SK-N-SH (cell line): ENCODE measurements around the gene FAM47A. TPM values are rescaled to one million over a fixed set of nuclear protein-coding genes. Genes with fewer than 3 reads are reported as not detected.

Experiments
- CTCF ChIA-PET: fragments of 300-600, 350-600 bp; formaldehyde crosslinking; extraction: SDS; loops from one replicate; lab custom pipeline; 2021; lab: Yijun Ruan, JAX
- POLR2A ChIA-PET: fragments of 350-600 bp; sonication (Branson Sonifier 250); formaldehyde crosslinking; extraction: SDS; loops from one replicate; lab custom pipeline; 2020; ENCODE audit warnings: antibody characterized with exemption, inconsistent platforms; lab: Yijun Ruan, JAX
- DNase-seq: peaks from one replicate; pipeline ENCODE4 v3.0.0; 2012
- H2AFZ ChIP-seq: fragments of 200-600 bp; sonication (generic); 2 replicates; pipeline ENCODE4 v1.8.1; 2016; ENCODE audit warnings: antibody characterized with exemption, mild to moderate bottlenecking, low read depth
- H3F3A ChIP-seq: fragments of 200-600 bp; sonication (generic); replicated peaks from 2 replicates; pipeline ENCODE3; 2016; ENCODE audit warnings: antibody characterized with exemption, mild to moderate bottlenecking; ENCODE audit not compliant: insufficient read depth
- H3K27ac ChIP-seq, 2 experiments: fragments of 200-500 bp in 1 of 2; fragments of 200-600 bp in 1 of 2; sonication (Bioruptor generic) in 1 of 2; sonication (generic), shearing (Covaris generic) in 1 of 2; 2 replicates each; pipeline versions ENCODE4 v1.5.1 to v1.6.1; 2014 to 2016; ENCODE audit warnings: low read depth in 2 of 2, inconsistent platforms in 1 of 2, low read length in 1 of 2, mild to moderate bottlenecking in 1 of 2, mixed read lengths in 1 of 2
- H3K27me3 ChIP-seq: fragments of 200-600 bp; sonication (generic), shearing (Covaris generic); 2 replicates; pipeline ENCODE4 v1.6.1; 2016; ENCODE audit warnings: mixed run types; ENCODE audit not compliant: insufficient read depth
- H3K36me3 ChIP-seq, 2 experiments: fragments of 200-500 bp in 1 of 2; fragments of 200-600 bp in 1 of 2; sonication (Bioruptor generic) in 1 of 2; sonication (generic) in 1 of 2; replicated peaks in 1 of 2; 2 replicates each; pipeline versions ENCODE3 to v1.5.1; 2014 to 2016; ENCODE audit warnings: low read length in 1 of 2, mild to moderate bottlenecking in 1 of 2; ENCODE audit not compliant: insufficient read depth in 2 of 2, control insufficient read depth in 1 of 2
- H3K4me1 ChIP-seq, 2 experiments: fragments of 200-500 bp in 1 of 2; fragments of 200-600 bp in 1 of 2; sonication (Bioruptor generic) in 1 of 2; sonication (generic), shearing (Covaris generic) in 1 of 2; 2 replicates each; pipeline versions ENCODE4 v1.5.1 to v1.6.1; 2014 to 2016; ENCODE audit warnings: low read depth in 1 of 2, low read length in 1 of 2, mixed run types in 1 of 2; ENCODE audit not compliant: insufficient read depth in 2 of 2, control insufficient read depth in 1 of 2
- H3K4me2 ChIP-seq: fragments of 200-600 bp; sonication (generic), shearing (Covaris generic); 2 replicates; pipeline ENCODE4 v1.6.1; 2017; ENCODE audit warnings: mixed run types
- H3K4me3 ChIP-seq, 2 experiments: fragments of 200-500 bp in 1 of 2; fragments of 200-600 bp in 1 of 2; sonication (Bioruptor generic) in 1 of 2; sonication (generic), shearing (Covaris generic) in 1 of 2; 2 replicates each; pipeline versions ENCODE4 v1.5.1 to v1.8.1; 2014 to 2016; ENCODE audit warnings: low read depth in 2 of 2, inconsistent platforms in 1 of 2, low read length in 1 of 2, mild to moderate bottlenecking in 1 of 2, mixed read lengths in 1 of 2, moderate library complexity in 1 of 2
- H3K79me2 ChIP-seq: fragments of 200-600 bp; sonication (generic); 2 replicates; pipeline ENCODE4 v1.8.1; 2017; ENCODE audit warnings: mild to moderate bottlenecking; ENCODE audit not compliant: insufficient read depth
- H3K9ac ChIP-seq: fragments of 200-600 bp; sonication (generic); 2 replicates; pipeline ENCODE4 v1.6.1; 2017; ENCODE audit warnings: mixed run types
- H3K9me2 ChIP-seq: fragments of 200-600 bp; sonication (generic); 2 replicates; pipeline ENCODE4 v1.6.1; 2017; ENCODE audit warnings: mixed run types
- H3K9me3 ChIP-seq: fragments of 200-600 bp; sonication (generic); 2 replicates; pipeline ENCODE4 v1.6.1; 2017; ENCODE audit warnings: mixed run types, mild to moderate bottlenecking, moderate library complexity
- H4K20me1 ChIP-seq: fragments of 200-600 bp; sonication (generic); 2 replicates; pipeline ENCODE4 v1.6.1; 2017; ENCODE audit warnings: mild to moderate bottlenecking, mixed run types; ENCODE audit not compliant: insufficient read depth
- CHD2 ChIP-seq: fragments of 150-350 bp; IDR thresholded peaks from 2 replicates; pipeline ENCODE4 v1.6.1; 2018; ENCODE audit warnings: low read length; ENCODE audit not compliant: partially characterized antibody
- ELF1 ChIP-seq: IDR thresholded peaks from 2 replicates; pipeline ENCODE4 v1.4.0; 2012
- EZH2phosphoT487 ChIP-seq: fragments of 200-600 bp; sonication (generic); IDR thresholded peaks from 2 replicates; pipeline ENCODE4 v1.6.1; 2017; ENCODE audit warnings: low read depth, mixed run types, mild to moderate bottlenecking, antibody characterized with exemption, moderate library complexity, borderline replicate concordance
- FOSL2 ChIP-seq: IDR thresholded peaks from 2 replicates; pipeline ENCODE4 v1.4.0; 2012; ENCODE audit warnings: low read depth, mild to moderate bottlenecking, moderate library complexity, borderline replicate concordance
- GABPA ChIP-seq: IDR thresholded peaks from 2 replicates; pipeline ENCODE4 v1.4.0; 2012; ENCODE audit warnings: low read depth, mild to moderate bottlenecking
- GATA2 ChIP-seq: sonication (generic); formaldehyde crosslinking; IDR thresholded peaks from 2 replicates; pipeline ENCODE4 v1.5.0; 2020; ENCODE audit warnings: mild to moderate bottlenecking, missing genetic modification reagents
- MEF2A ChIP-seq: IDR thresholded peaks from 2 replicates; pipeline ENCODE4 v1.4.0; 2012; ENCODE audit warnings: low read depth, borderline replicate concordance
- MXI1 ChIP-seq: IDR thresholded peaks from 2 replicates; pipeline ENCODE4 v1.6.1; 2012; ENCODE audit warnings: mild to moderate bottlenecking, low read depth, low read length, improper control_type of control experiment
- NFIC ChIP-seq: IDR thresholded peaks from 2 replicates; pipeline ENCODE4 v1.4.0; 2012; ENCODE audit warnings: borderline replicate concordance
- NRF1 ChIP-seq: IDR thresholded peaks from 2 replicates; pipeline ENCODE4 v1.6.1; 2012; ENCODE audit warnings: low read depth, mild to moderate bottlenecking, low read length
- RAD21 ChIP-seq: IDR thresholded peaks from 2 replicates; pipeline ENCODE4 v1.6.1; 2012; ENCODE audit warnings: mild to moderate bottlenecking, low read length
- RCOR1 ChIP-seq: fragments of 150-350 bp; IDR thresholded peaks from 2 replicates; pipeline ENCODE4 v1.6.1; 2017; ENCODE audit warnings: antibody characterized with exemption, low read length
- SIN3A ChIP-seq: IDR thresholded peaks from 2 replicates; pipeline ENCODE4 v1.6.1; 2012; ENCODE audit warnings: low read depth, mild to moderate bottlenecking, low read length, moderate library complexity, borderline replicate concordance
- TAF1 ChIP-seq: IDR thresholded peaks from 2 replicates; pipeline ENCODE4 v1.6.1; 2012; ENCODE audit warnings: low read depth, mild to moderate bottlenecking, low read length, moderate library complexity, borderline replicate concordance
- TCF12 ChIP-seq: IDR thresholded peaks from 2 replicates; pipeline ENCODE4 v1.4.0; 2012
- TEAD4 ChIP-seq: IDR thresholded peaks from 2 replicates; pipeline ENCODE4 v1.4.0; 2012; ENCODE audit warnings: mild to moderate bottlenecking, borderline replicate concordance; ENCODE audit not compliant: insufficient read depth
- WGBS: methylation state at CpG from one replicate; pipeline ENCODE4 v1.1.6; 2017; ENCODE audit warnings: low lambda C conversion rate; 5-methylcytosine and 5-hydroxymethylcytosine counted together
- polyA plus RNA-seq, 3 experiments: library from polyadenylated mRNA; depleted of rRNA; stranded (reverse); fragments of >200 nt; gene quantifications; 2 replicates each; pipeline ENCODE4 v1.2.3, GENCODE V29; 2012
- TF ChIP-seq, protein P1 (sequence below): IDR thresholded peaks from 2 replicates; pipeline ENCODE4 v1.4.0; 2012; ENCODE audit warnings: low read depth, borderline replicate concordance
- TF ChIP-seq, protein P2 (sequence below): IDR thresholded peaks from 2 replicates; pipeline ENCODE4 v1.4.0; 2012; ENCODE audit warnings: low read depth, borderline replicate concordance
- TF ChIP-seq, protein P3 (sequence below): IDR thresholded peaks from 2 replicates; pipeline ENCODE4 v1.4.0; 2012; ENCODE audit warnings: low read depth
- TF ChIP-seq, protein P4 (sequence below): IDR thresholded peaks from 2 replicates; pipeline ENCODE4; 2012

FAM47A gene
- polyA plus RNA-seq, 1 of the 3 experiments (the other 2 are of a cell fraction): not detected

GRCh38 chrX:34147345-34147744 is 15.2 kb upstream of the FAM47A start:
- Histone ChIP-seq H4K20me1 (no peaks in the 10 kb centered on the region), H3K4me2 (no peak overlapping the region), H3K9ac (no peak overlapping the region), H3K27ac (no peak overlapping the region), H3K9me2 (no peaks in the 10 kb centered on the region), H3K4me3 (no peak overlapping the region), H3K79me2 (no peaks in the 10 kb centered on the region), H3K27me3 (no peaks in the 10 kb centered on the region), H3K4me1 (no peaks in the 10 kb centered on the region), H2AFZ (no peak overlapping the region), H3F3A (no peaks in the 10 kb centered on the region), H3K36me3 (no peaks in the 10 kb centered on the region), H3K9me3 (no peaks in the 10 kb centered on the region)
- CTCF ChIA-PET: no interaction called here
- TF ChIP-seq RAD21: no peak
- no peak for TF ChIP-seq NRF1
- TF ChIP-seq EZH2phosphoT487: no peak
- TF ChIP-seq TEAD4: no peak
- TF ChIP-seq, protein P1, sequence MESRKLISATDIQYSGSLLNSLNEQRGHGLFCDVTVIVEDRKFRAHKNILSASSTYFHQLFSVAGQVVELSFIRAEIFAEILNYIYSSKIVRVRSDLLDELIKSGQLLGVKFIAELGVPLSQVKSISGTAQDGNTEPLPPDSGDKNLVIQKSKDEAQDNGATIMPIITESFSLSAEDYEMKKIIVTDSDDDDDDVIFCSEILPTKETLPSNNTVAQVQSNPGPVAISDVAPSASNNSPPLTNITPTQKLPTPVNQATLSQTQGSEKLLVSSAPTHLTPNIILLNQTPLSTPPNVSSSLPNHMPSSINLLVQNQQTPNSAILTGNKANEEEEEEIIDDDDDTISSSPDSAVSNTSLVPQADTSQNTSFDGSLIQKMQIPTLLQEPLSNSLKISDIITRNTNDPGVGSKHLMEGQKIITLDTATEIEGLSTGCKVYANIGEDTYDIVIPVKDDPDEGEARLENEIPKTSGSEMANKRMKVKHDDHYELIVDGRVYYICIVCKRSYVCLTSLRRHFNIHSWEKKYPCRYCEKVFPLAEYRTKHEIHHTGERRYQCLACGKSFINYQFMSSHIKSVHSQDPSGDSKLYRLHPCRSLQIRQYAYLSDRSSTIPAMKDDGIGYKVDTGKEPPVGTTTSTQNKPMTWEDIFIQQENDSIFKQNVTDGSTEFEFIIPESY: no peak
- TF ChIP-seq MXI1: no peak
- no peak for TF ChIP-seq CHD2
- DNase-seq: no peak
- POLR2A ChIA-PET: no interaction called here
- WGBS: 8% methylated on average over 6 of the region's 9 CpGs

GRCh38 chrX:34146906-34147305 is 14.8 kb upstream of the FAM47A start:
- H3K4me2 ChIP-seq: no peak overlapping the region
- H3K9me3 ChIP-seq: no peaks in the 10 kb centered on the region
- TF ChIP-seq CHD2 (no peak), RCOR1 (no peak), SIN3A (no peak), GATA2 (CRISPR knock-in tag) (no peak), NFIC (no peak), NRF1 (no peak), FOSL2 (no peak), TCF12 (no peak), GABPA (no peak), RAD21 (no peak), TAF1 (no peak), ELF1 (no peak), MEF2A (no peak)
- TF ChIP-seq, protein P2, sequence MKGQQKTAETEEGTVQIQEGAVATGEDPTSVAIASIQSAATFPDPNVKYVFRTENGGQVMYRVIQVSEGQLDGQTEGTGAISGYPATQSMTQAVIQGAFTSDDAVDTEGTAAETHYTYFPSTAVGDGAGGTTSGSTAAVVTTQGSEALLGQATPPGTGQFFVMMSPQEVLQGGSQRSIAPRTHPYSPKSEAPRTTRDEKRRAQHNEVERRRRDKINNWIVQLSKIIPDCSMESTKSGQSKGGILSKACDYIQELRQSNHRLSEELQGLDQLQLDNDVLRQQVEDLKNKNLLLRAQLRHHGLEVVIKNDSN: no peak
- TF ChIP-seq, protein P3, sequence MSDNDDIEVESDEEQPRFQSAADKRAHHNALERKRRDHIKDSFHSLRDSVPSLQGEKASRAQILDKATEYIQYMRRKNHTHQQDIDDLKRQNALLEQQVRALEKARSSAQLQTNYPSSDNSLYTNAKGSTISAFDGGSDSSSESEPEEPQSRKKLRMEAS: no peak
- TF ChIP-seq, protein P1: no peak
- TF ChIP-seq, protein P4, sequence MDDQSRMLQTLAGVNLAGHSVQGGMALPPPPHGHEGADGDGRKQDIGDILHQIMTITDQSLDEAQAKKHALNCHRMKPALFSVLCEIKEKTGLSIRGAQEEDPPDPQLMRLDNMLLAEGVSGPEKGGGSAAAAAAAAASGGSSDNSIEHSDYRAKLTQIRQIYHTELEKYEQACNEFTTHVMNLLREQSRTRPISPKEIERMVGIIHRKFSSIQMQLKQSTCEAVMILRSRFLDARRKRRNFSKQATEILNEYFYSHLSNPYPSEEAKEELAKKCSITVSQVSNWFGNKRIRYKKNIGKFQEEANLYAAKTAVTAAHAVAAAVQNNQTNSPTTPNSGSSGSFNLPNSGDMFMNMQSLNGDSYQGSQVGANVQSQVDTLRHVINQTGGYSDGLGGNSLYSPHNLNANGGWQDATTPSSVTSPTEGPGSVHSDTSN: no peak
- H2AFZ ChIP-seq: no peak overlapping the region
- no peak overlapping the region for H3K27ac ChIP-seq
- H4K20me1 ChIP-seq: no peaks in the 10 kb centered on the region
- H3K36me3 ChIP-seq: no peaks in the 10 kb centered on the region
- H3K4me1 ChIP-seq: no peaks in the 10 kb centered on the region
- no peaks in the 10 kb centered on the region for H3F3A ChIP-seq
- no peak overlapping the region for H3K9ac ChIP-seq
- ChIA-PET CTCF (no interaction called here), POLR2A (no interaction called here)
- no peaks in the 10 kb centered on the region for H3K27me3 ChIP-seq
- no CpG with 5 or more reads among the region's 30 CpGs for WGBS
- H3K4me3 ChIP-seq: no peak overlapping the region
- no peaks in the 10 kb centered on the region for H3K79me2 ChIP-seq
- no peaks in the 10 kb centered on the region for H3K9me2 ChIP-seq
- no peak for DNase-seq
